ENCODE data around the gene GBE1.
"Not testable (repeated sequence)": the region's sequence is repeated elsewhere in the genome, so short reads cannot be mapped to it uniquely, and the experiment has no call there.

The GBE1 gene

GRCh38 chr3:81752604-81753003 lies 8.8 kb downstream of the GBE1 start:
- no peak for DNase-seq

GRCh38 chr3:81749265-81749664 lies 12.2 kb downstream of the GBE1 start:
- no peak for DNase-seq

GRCh38 chr3:81747280-81747679 lies 14.2 kb downstream of the GBE1 start:
- DNase-seq = not testable (repeated sequence)

DNA sequence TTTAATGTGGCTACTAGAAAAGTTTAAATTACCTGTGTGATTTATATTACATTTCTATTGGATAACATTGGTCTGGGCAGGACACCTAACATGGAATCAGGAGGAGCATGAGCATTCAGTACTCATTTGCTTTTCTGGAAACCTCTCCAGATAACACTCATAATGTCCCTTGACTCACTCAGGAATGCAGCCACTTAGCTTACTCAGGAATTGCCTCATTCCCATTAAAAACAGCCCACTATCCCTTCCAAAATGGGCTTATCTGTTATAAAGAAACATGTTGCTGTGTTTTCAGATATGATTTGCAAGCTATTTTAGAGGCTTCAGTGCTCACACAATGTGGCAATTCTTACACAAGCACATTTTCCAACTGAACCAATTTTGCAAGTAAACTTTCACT lies 17.1 kb downstream of the GBE1 start:
- DNase-seq = no peak

DNA sequence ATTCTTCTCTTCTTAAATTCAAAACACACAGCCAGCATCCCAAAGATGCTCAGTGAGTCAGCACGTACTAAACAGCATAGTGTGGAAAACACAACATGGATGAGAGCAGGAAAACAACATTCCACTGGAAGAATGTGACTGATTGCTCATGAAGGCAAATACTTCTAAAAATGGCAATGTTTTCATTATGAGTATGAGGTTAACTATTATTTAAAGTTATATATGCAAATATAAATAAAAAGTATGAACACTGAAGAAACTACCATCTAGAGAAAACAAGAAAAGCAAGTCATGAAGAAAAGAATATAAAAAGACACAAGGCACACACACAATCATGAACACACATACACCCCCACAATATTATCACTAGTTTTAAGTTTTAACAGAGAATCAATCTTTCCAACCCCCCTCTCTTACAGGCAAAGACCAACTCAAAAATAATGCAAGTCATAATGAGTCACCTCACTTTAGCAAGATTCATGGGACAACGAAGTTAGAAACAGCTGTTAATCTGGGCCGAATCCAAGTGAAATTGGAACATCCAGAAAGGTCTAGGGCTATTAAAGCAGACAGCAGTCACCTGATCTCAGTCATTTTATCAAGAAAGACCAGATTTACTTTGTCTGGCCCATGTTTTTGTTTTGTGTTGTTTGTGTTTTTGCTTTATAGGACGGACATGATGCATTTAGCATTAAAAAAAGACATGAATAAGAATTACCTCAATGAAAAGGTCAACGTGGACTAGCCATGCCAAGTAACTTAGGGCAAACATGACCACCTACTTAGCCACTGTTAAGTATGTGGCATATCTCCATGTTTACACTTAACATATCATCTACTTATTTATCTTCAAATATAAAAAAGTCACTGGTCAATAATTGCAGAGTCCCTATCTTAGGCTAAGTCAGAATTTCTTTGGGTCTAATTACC lies 18.1 kb downstream of the GBE1 start:
- DNase-seq = no peak

DNA sequence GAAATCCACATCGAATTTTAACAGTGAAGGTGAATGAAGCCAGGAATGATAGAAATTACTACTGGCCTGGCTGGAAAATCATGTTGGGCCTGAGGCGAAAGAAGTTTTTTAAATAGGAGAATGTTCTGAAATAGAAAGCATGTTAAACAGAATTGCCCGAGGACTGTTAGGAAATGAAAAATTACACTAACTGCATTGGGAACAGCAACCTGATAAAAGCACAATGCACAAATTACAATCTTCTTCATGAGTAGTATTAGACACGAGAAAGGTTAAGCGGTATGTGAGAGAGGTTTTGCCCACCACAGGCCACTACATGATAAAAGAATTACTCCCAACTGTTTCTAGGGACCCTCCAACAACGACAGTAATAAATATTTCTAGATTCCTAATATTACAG lies 18.9 kb downstream of the GBE1 start:
- DNase-seq = no peak

DNA sequence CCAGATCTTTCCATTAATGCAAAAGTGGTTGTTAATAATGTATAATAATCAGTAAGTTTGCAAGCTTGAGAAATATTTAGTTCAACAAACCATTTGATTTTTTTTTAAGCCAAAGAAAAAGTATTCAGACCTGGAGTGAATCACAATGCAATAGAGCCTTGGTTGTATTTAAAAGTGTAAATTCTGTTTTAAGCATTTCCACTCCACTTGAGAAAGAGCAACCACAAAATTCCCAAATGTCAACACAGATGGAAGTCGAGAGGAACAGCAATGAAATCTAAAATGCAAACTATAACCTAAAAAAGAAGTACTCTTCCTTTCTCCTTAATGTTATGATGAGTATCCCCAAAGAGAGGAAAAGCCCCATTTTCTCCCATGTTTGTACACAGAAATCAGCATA lies 20.2 kb downstream of the GBE1 start:
- no peak for DNase-seq

GRCh38 chr3:81740731-81741130 lies 20.7 kb downstream of the GBE1 start:
- no peak for DNase-seq

DNA sequence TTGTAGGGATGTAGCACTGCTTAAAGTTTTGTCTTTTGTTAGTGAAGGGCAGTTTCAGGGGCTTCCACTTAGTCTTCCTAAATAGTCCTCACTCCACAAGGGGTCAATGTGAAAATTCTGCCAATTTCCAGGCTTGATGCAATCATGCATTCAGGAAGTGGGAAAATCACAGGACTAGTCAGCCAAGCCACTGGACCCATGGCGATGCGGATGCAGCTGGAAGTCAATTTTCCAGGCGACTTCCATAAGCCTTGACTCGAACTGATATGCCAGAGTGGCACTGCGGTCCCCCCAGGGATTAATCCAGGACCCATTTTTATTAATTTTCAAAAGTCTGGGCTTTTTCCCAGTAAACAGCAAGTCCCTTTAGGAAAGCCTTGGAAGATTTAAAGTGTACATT lies 26.1 kb downstream of the GBE1 start:
- no peak for DNase-seq

DNA sequence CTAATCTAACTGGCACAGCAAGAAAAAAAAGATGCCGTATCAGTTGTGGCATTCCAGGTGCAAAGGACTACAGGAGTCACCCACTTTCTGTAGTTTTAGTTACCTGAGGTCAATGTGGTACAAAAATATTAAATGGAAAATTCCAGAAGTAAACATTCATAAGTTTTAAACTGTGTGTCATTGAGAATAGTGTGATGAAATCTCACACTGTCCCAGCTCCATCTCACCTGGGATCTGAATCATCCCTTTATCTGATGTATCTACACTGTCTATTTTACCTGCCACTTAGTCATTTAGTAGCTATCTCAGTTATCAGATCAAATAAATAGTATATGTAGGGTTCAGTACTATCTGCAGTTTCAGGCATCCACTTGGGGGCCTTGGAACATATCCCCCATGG lies 26.7 kb downstream of the GBE1 start:
- no peak for DNase-seq

- no peak for DNase-seq
Measured at GRCh38 chr3:81732642-81733041, 28.8 kb downstream of the GBE1 start.

- no peak for DNase-seq
Measured at GRCh38 chr3:81728766-81729544, 32.5 kb downstream of the GBE1 start.

DNA sequence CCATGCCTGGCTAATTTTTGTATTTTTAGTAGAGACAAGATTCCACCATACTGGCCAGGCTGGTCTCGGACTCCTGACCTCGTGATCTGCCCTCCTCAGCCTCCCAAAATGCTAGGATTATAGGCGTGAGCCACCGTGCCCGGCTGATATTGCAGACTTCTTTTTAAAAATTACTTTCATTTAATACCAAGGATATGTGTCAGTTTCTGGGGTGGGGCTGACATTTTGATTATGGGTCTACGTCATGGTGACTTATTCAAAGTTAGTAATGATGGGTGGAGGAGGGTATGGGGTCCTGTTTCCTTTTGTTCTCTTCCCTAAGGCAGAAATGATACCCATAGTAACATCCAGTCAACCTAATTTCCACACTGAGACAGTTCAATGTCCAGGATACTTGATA lies 34.7 kb downstream of the GBE1 start:
- no peak for DNase-seq

DNA sequence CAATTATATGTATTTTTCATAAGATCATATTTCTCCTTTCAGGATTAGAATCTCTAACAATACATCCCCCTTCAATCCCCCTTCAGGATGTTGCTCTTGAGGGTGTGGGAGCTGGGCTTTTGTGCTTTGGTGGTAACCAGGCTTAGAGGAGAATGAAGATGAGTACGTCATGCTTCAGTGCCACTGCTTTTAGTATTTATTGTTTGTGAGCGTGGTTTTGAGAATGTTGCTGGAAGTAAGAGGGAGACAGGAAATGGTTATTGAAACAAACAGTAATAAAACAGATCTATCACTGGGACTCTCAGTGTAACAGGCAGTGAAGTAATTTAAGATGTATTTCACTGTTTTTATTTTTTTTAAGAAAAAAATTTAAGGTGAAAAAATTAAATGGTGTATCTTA lies 35.3 kb downstream of the GBE1 start:
- DNase-seq = no peak

DNA sequence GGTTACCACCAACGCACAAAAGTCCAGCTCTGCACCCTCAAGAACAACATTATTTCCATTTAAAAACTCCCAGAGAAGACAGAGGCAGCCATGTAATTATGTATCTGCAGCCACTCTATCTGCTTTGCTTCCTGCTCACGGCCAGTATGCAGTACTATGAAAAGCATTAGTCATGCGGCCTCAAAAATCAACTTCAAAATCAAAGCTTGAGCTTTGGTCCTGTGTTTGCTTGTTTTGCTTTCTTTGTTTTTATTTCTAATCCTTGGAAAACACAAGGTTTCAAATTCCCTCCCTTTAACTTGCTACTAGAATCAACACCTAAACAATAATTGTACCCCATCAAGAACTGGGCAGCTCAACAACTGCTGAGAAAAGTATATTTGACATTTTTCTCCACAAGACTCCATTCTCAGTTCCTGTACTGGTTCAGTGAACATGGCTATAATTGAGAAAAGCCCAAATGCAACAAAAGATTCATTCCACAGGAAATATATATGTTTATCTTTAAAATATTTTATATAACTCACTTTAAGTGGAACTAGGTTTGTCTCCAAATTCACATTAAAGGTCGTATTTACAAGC lies 37.6 kb downstream of the GBE1 start:
- no peak for DNase-seq

- no peak for DNase-seq
Measured at GRCh38 chr3:81718311-81718710, 43.1 kb downstream of the GBE1 start.

GRCh38 chr3:81716870-81717509 lies 44.5 kb downstream of the GBE1 start:
- DNase-seq = no peak

- DNase-seq = no peak
Measured at GRCh38 chr3:81713031-81713430, 48.4 kb downstream of the GBE1 start.

DNA sequence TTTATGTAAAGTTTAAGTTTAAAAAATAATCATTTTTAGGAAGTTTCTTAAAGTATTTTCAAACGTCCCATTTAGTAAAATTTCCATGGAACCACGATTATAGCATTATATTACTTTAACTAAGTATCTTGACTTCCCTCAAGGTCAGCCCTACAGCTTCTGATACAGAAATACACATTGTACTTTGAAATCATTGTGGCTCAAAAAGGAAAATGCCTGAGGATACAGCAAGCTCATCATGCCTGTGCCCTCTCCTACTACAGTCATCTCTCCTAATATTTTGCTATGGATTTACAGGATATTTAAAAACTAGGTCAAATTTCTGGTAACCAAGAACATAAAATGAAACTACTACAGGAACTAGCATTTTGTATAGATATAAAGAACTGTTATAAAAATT lies 51.8 kb downstream of the GBE1 start:
- DNase-seq = no peak

- no peak for DNase-seq
Measured at GRCh38 chr3:81707996-81708395, 53.4 kb downstream of the GBE1 start.

GRCh38 chr3:81702126-81702525 lies 59.3 kb downstream of the GBE1 start:
- no peak for DNase-seq

- DNase-seq = no peak
Measured at GRCh38 chr3:81699536-81700320, 61.7 kb downstream of the GBE1 start.
